Upper lobe of left lung (tissue), 4 donors: ENCODE data around the gene VIPR1.

Source experiments
- CTCF ChIP-seq, 6 experiments: fragments of 450-650 bp in 4 of 6; fragments of 200-600 bp in 2 of 6; sonication (generic) in 2 of 6; IDR thresholded peaks; one replicate each; pipeline ENCODE4 v1.5.1; 2016 to 2019; ENCODE audit warnings: antibody characterized with exemption in 6 of 6
- EP300 ChIP-seq, 4 donors: sonication (generic); formaldehyde crosslinking; IDR thresholded peaks; one replicate each; pipeline ENCODE4 v1.5.1; 2017; ENCODE audit warnings: antibody characterized with exemption in 4 of 4, control low read depth in 2 of 4

- TF ChIP-seq CTCF (IDR thresholded peaks at IDR 0.05) (no peak), EP300 (IDR thresholded peaks at IDR 0.05) (no peak)
These were observed 1.5 kb upstream of the VIPR1 start for GRCh38 chr3:42500909-42501308.
